Body of pancreas (tissue), 4 donors: ENCODE measurements around the gene UAP1L1. TPM values are rescaled to one million over a fixed set of nuclear protein-coding genes. Genes with fewer than 3 reads are reported as not detected.
"Not testable (repeated sequence)": the region's sequence is repeated elsewhere in the genome, so short reads cannot be mapped to it uniquely, and the experiment has no call there.

Experiments used
- ATAC-seq: fragments of 150-250 bp; one replicate; pipeline ENCODE4 v1.9.1; 2016
- DNase-seq, 4 donors: peaks; one replicate each; pipeline ENCODE4 v3.0.0-alpha.2; 2019
- H3K27ac ChIP-seq, 4 donors: fragments of 200-600 bp; sonication (generic); 1 replicate in 3 of 4; 2 replicates in 1 of 4; pipeline versions ENCODE4 v1.5.1 to v1.6.1; 2016 to 2019; ENCODE audit warnings: mild to moderate bottlenecking in 1 of 4, mixed read lengths in 1 of 4, moderate library complexity in 1 of 4
- H3K27me3 ChIP-seq, 2 donors: fragments of 200-600 bp; sonication (generic); one replicate each; pipeline ENCODE4 v1.6.0; 2016; ENCODE audit warnings: mild to moderate bottlenecking in 1 of 2
- H3K36me3 ChIP-seq, 2 donors: fragments of 200-600 bp; sonication (generic); replicated peaks in 1 of 2; 2 replicates each; pipeline ENCODE4 v1.5.1; 2016; ENCODE audit warnings: low read depth in 2 of 2; ENCODE audit not compliant: insufficient read depth in 1 of 2
- H3K4me1 ChIP-seq: fragments of 200-600 bp; sonication (generic); one replicate; pipeline ENCODE4 v1.6.0; 2016
- H3K4me3 ChIP-seq, 2 donors: fragments of 200-600 bp; sonication (generic); 1 replicate in 1 of 2; 2 replicates in 1 of 2; pipeline ENCODE4 v1.5.1; 2016 to 2019
- H3K9me3 ChIP-seq, 3 donors: fragments of 200-600 bp; sonication (generic); 1 replicate in 2 of 3; 2 replicates in 1 of 3; pipeline ENCODE4 v1.5.1; 2016
- CTCF ChIP-seq, 7 experiments: fragments of 450-650 bp in 4 of 7; fragments of 200-600 bp in 3 of 7; sonication (generic) in 3 of 7; IDR thresholded peaks; one replicate each; pipeline ENCODE4 v1.5.1; 2016 to 2019; ENCODE audit warnings: antibody characterized with exemption in 7 of 7
- POLR2A ChIP-seq, 3 donors: fragments of 450-650 bp; IDR thresholded peaks; one replicate each; pipeline ENCODE4 v1.6.1; 2016; ENCODE audit warnings: antibody characterized with exemption in 3 of 3, mild to moderate bottlenecking in 2 of 3
- WGBS, 2 donors: methylation state at CpG; one replicate each; pipeline ENCODE4 v1.1.5; 2017; 5-methylcytosine and 5-hydroxymethylcytosine counted together
- intact Hi-C: fragments of 100-400 bp; cut with DNase I; formaldehyde crosslinking; loops from one replicate; pipeline ENCODE4 v1.15.1; 2023
- total RNA-seq, 2 donors: library from RNA; depleted of rRNA; stranded (reverse); fragments of >200 nt; gene quantifications; one replicate each; pipeline ENCODE4 v1.1.0, GENCODE V29; 2016

The UAP1L1 gene
- total RNA-seq, 2 donors from 2014 or later, result 7.8 to 8.2 TPM

- TF ChIP-seq CTCF (IDR thresholded peaks at IDR 0.05) (no peak), POLR2A (IDR thresholded peaks at IDR 0.05) (no peak)
- Histone ChIP-seq H3K4me1 (peaks cover 18% of the 10 kb centered on the region), H3K36me3 (no peaks in the 10 kb centered on the region), H3K9me3 (no peaks in the 10 kb centered on the region), H3K4me3 (no peak overlapping the region), H3K27ac (no peak overlapping the region), H3K27me3 (no peaks in the 10 kb centered on the region)
- 55 to 62% methylated on average over 17 of the region's 17 CpGs for WGBS, 2 donors
- no peak for ATAC-seq
- intact Hi-C loops, result loop anchor here (5.0 kb wide), 1 partner anchor 116 kb away; the partner anchor contains the start of gene SLC34A3
- no peak for DNase-seq
Measured at GRCh38 chr9:137116728-137117127, 39.4 kb downstream of the UAP1L1 start.

GRCh38 chr9:137117269-137117731, 40.0 kb downstream of the UAP1L1 start:
- H3K27me3 ChIP-seq, result no peaks in the 10 kb centered on the region
- H3K36me3 ChIP-seq, result no peaks in the 10 kb centered on the region
- H3K27ac ChIP-seq, result no peak overlapping the region
- intact Hi-C loops, result loop anchor here (5.0 kb wide), 1 partner anchor 115 kb away; the partner anchor contains the start of gene SLC34A3
- no peak overlapping the region for H3K4me3 ChIP-seq
- no peak for ATAC-seq
- no peak for DNase-seq
- 64 to 76% methylated on average over 5 to 15 of the region's 15 CpGs for WGBS, 2 donors
- peaks cover 23% of the 10 kb centered on the region for H3K4me1 ChIP-seq
- no peak for TF ChIP-seq POLR2A (IDR thresholded peaks at IDR 0.05)
- no peak for TF ChIP-seq CTCF (IDR thresholded peaks at IDR 0.05)
- no peaks in the 10 kb centered on the region for H3K9me3 ChIP-seq

GRCh38 chr9:137118092-137118603, 40.8 kb downstream of the UAP1L1 start:
- H3K27me3 ChIP-seq, H3K27ac ChIP-seq, H3K36me3 ChIP-seq, H3K9me3 ChIP-seq, DNase-seq, ATAC-seq, H3K4me3 ChIP-seq: not testable (repeated sequence)
- WGBS, 2 donors, result 77 to 83% methylated on average over 12 of the region's 12 CpGs
- peaks cover 23% of the 10 kb centered on the region for H3K4me1 ChIP-seq
- intact Hi-C loops, result loop anchor here (5.0 kb wide), 1 partner anchor 114 kb away; the partner anchor contains the start of gene SLC34A3

GRCh38 chr9:137121927-137122795, 44.8 kb downstream of the UAP1L1 start:
- H3K4me1 ChIP-seq, result peaks cover 24% of the 10 kb centered on the region
- ATAC-seq, DNase-seq, H3K27ac ChIP-seq, H3K4me3 ChIP-seq, H3K27me3 ChIP-seq, H3K36me3 ChIP-seq, H3K9me3 ChIP-seq, intact Hi-C loops: not testable (repeated sequence)
- 71% methylated on average over 15 of the region's 25 CpGs for WGBS, 2 donors

- DNase-seq, H3K27ac ChIP-seq, H3K9me3 ChIP-seq, intact Hi-C loops, H3K27me3 ChIP-seq, ATAC-seq, H3K4me3 ChIP-seq, H3K36me3 ChIP-seq: not testable (repeated sequence)
- peaks cover 29% of the 10 kb centered on the region for H3K4me1 ChIP-seq
- 88% methylated on average over 16 of the region's 16 CpGs for WGBS, 2 donors
Measured at GRCh38 chr9:137122796-137123467, 45.6 kb downstream of the UAP1L1 start.

- H3K4me1 ChIP-seq, result peaks cover 35% of the 10 kb centered on the region
- H3K27ac ChIP-seq, result no peak overlapping the region
- 66 to 68% methylated on average over 5 of the region's 5 CpGs for WGBS, 2 donors
- intact Hi-C loops, result no loop called here
- H3K9me3 ChIP-seq, result no peaks in the 10 kb centered on the region
- ATAC-seq (no peak), DNase-seq (no peak)
- H3K27me3 ChIP-seq, result no peaks in the 10 kb centered on the region
- H3K36me3 ChIP-seq, result no peaks in the 10 kb centered on the region
- H3K4me3 ChIP-seq, result no peak overlapping the region
- TF ChIP-seq CTCF (IDR thresholded peaks at IDR 0.05) (no peak), POLR2A (IDR thresholded peaks at IDR 0.05) (no peak)
Measured at GRCh38 chr9:137123468-137123837, 46.1 kb downstream of the UAP1L1 start.

GRCh38 chr9:137123952-137124462, 46.7 kb downstream of the UAP1L1 start:
- H3K36me3 ChIP-seq, ATAC-seq, intact Hi-C loops, H3K27me3 ChIP-seq, DNase-seq, H3K9me3 ChIP-seq, H3K4me3 ChIP-seq: not testable (repeated sequence)
- peak overlapping the region in 2 of 4 donors; percentile 26 to 27 for H3K27ac ChIP-seq
- peaks cover 39% of the 10 kb centered on the region for H3K4me1 ChIP-seq
- WGBS, 2 donors, result 84 to 85% methylated on average over 3 to 5 of the region's 5 CpGs
